Stimulated activated CD8-positive, alpha-beta memory T cell treated with anti-CD3 and anti-CD28 coated beads, Interleukin-7, amount 100 ng/mL, for 4 hours (primary cell): Measurements from ENCODE around the gene PCSK1.
"Not testable (repeated sequence)": the region's sequence is repeated elsewhere in the genome, so short reads cannot be mapped to it uniquely, and the experiment has no call there.

Source experiments
- DNase-seq, 2 donors: peaks; one replicate each; pipeline ENCODE4 v3.0.0-alpha.2; 2020; ENCODE audit warnings: low read depth in 2 of 2

The PCSK1 gene

DNA sequence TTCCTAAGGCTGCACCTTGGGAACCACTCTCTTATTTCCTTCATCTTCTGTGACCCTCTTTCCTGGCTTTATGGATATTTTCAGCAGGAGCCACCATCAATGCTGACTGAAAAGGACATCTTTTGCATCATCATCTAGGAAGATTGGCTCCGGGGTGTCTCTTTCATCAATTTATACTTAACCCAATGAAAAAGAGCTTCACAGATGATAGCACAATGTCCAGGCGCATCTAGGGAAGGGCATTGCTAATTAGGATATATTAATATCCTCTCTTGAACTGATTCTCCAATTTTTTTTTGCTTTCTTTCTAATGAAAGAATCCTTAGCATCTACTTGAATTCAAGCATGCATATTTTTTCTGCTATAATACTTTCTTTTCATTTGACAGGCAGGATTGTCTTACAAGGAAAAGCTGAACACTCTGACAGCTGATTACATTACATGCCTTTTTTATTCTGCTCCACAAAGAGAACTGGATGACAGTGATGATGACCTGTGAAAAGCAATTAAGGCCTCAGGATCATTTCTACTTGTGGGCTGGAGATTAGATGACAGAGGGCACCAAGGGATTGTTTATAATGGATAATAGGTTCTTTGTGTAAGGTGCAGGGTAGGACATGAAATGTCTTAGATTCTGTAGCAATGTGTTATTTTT is 60.2 kb downstream of the PCSK1 start:
- no peak for DNase-seq

DNA sequence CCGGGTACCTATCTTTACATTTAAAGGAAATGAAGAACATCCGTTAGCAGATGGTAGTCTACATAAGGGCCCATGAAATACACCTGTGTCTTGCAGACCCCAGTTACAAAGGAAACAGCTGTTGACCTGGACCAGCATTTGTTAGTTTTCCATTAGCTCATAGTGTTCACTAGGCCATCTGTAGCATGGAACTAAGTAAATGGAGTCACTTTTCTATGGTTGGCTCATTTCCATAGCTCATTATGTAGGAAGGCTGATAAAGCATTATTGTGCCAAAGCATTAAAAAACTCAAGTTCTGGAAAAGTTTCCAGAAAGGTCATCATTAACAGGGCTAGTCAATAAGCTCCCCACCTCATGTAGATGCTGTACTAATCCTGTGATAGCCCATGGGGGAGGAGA is 62.1 kb downstream of the PCSK1 start:
- no peak for DNase-seq

DNA sequence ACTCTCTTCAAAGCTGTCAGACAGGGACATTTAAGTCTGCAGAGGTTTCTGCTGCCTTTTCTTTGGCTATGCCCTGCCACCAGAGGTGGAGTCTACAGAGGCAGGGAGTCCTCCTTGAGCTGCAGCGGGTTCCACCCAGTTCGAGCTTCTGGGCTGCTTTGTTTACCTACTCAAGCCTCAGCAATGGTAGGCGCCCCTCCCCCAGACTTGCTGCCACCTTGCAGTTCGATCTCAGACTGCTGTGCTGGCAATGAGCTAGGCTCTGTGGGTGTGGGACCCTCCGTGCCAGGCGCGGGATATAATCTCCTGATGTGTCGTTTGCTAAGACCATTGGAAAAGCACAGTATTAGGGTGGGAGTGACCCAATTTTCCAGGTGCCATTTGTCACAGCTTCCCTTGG is 65.7 kb downstream of the PCSK1 start:
- DNase-seq: not testable (repeated sequence)

DNA sequence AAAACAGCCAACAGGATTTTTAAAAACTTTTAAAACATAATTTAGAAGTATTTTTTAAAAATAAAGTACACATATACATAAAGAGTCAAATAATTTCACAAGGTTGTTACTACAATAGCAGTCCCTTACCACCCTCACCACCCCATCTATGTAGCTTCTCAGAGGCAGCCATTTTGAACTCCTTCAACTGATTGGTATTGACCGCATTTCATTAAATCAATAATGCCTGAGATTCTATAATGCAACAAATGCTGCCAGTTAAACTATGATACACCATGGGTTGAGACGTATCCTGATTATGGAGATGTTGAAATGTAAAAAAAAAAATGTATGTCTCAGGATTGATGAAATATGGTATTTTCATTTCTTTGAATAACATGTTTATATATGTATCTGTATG is 78.8 kb downstream of the PCSK1 start:
- DNase-seq: no peak

DNA sequence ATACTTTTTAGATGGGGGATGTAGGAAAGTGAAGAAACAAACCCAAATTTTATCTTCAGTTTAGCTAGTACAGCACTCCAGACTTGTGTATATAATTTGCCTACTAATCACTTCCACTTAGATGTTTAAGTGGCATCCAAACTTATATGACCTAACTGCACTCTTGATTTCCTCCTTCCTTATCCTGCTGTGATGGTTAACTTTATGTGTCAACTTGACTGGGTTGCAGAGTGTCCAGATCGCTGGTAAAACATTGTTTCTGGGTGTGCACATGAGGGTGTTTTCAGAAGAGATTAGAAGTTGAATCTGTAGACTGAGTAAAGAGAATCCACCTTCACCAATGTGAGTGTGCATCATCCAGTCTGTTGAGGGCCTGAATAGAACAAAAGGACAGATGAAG is 79.8 kb downstream of the PCSK1 start:
- no peak for DNase-seq

DNA sequence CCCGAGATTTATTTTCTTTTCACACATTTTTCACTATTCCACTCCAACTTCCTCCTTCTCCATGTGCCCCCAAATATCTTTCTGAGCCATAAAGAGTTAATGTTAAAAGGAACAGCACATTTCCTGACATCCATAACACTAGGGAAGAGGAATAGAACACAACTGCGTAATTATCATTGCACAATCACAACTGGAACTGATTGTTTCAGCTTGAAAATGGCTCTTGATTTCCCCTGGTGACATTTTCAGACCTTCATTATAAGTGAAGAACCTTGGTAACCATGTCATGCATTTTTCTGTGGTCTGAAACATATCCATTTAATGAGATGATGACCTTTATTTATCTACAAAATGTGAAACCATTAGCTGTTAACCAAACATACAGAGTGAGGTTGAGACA is 82.4 kb downstream of the PCSK1 start:
- no peak for DNase-seq

DNA sequence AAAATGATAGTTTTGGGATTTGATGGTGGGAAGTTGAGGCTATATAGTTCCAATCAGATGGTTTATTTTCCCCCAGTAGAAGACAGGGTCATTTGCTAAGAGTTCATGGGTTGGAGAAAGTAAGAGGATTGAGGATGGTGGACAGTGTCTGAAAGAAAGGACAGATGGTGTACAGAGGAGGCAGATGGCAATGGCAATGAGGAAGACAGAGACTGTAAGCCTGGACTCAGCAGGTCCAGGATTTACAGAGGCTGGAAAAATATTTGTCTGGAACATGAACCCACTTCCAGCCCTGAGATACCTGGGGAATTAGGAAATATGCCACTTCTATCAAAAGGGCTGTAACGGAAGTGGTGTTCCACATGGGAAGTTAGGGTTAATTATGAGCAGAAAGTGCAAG is 84.5 kb downstream of the PCSK1 start:
- no peak for DNase-seq

DNA sequence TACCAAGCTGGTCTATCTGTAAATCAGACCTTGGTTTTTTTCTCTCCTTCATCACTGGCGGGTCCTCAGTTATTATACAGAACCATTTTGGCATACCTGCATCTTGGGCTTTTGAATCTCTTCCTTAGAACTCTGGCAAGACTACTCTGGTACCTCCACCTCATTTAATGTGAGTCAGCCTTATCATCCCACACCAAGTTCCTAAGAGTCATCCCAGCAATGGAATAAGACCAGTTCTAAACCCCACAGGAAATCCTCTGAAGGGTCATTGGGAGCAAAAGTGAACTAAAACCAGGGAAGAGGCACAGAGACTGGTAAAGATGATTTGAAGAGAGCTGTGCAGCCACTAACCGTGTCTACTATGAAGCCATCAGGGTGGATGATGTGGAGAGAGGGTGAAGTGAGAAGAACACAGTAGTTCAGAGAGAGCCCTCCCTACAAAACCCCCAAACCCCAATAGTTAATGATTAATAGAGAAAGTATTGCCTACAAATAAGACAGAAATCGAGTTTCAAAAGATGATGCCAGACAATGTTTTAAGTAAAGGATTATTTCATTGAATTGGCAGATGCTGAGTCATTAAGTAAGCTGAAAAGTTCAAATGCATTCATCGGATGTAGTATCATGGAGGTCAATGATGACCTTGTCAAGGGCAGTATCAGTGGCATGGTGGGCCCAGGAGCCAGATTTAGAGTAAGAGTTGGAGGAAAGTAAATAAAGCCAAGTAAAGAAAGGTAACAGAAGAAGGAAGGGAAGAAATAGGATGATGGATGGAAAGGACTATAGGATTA is 85.4 kb downstream of the PCSK1 start:
- DNase-seq: no peak

DNA sequence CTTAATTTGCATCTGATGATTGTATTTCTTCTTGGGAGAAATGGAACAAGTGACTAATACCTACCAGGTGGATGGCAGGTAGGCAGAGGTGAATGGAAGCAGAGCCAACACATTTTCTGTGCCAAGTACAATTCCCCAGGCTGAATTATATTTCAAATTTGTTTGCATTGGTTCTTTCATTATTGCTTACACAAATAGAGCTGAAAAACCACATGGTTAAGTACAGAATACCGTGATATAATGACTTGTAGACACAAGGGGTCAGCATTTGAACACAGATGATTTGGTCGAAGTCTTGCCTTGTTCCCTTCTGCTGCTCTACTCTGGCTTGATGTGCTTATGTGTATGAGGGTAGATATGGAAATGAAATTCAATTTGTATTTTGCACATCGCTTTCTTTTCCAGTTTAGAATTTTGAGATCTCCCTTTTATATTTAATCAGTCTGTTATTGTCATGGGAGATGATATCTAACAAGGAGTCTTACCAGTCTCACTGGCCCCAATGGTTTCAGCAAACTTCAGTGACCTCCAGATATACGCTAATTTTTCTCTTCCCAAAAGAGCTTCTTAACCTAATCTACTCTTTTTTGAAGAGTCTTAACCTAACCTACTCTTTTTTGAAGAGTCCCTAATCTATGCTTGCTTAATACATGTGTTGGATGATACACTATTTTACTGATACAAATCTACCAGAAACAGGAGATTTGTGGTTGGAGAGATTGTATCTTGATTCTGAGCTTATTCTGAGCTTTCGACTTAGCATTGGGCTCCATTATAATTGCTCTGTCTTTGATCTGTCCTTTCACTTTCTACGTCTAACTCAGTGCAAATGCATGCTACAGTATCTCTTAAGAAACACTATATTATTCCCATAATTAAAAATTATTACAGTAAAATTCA is 88.1 kb downstream of the PCSK1 start:
- DNase-seq: no peak

DNA sequence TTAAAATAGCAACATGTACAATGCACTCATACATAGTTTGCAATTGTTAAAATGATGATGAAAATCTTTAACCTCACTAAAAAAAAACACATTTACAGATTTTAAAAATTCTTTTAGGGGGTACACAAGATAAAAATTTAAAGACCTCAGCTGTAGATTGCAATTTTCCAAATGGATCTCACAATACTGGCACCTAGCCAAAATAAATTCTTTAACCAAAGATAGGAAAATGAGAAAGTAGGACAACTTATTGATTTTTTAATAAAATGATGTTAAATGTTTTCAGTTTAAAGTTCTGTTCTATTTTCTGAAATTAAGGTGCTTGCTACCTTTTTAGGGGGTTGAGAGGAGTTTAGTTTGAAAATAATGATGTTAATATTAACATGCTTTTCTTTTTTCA is 90.0 kb downstream of the PCSK1 start:
- DNase-seq: no peak

DNA sequence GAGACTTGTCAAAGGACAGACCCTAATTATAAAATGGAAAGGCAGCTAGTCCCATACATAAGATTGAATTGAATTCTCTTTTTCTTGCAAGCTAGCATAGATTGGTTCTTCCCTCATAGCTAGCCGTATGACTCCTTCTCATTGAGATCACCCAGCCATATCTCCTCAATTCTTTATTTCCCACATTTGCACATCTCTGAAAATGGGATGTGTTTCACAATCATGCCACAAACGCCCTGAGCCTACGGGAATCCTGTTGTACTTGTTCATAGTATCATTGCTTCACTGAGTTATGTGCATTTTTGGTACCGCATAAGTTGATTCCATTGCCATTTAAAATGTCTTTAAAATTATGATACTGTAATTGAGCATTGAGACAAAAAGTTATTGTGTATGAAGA is 90.5 kb downstream of the PCSK1 start:
- DNase-seq: no peak
